Measurements from ENCODE around the gene MYO1D.
A peak's percentile ranks its signal among the peaks of the same experiment; 100 is the strongest.

The MYO1D gene

DNA sequence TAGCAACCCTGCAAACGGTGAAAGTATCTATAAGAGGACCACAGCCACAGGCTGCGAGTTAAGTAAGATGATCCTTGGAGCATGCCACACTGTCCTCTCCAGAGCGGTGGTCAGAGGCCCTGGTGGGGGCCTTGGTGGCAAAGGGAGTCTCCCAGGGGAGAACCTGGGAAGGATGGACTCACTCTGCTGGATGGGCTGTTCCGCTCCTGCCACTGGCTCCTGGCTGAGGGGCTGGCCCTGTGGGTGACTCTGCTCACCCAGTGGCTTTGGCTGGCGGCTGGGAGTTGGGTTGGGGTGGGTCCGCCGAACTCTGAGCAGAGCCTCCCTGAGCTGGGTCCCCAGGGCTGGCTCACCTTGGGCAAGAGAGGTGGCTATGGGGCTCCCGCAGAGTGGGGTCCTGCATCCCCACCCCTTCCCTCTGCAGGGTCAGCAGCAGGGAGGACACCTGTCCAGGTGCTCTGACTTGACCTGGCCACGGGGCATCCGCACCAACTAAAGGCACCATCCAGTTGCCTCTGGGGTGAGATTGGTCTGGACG, 382.9 kb downstream of the MYO1D start:
- POLR2A ChIA-PET: no interaction called here

DNA sequence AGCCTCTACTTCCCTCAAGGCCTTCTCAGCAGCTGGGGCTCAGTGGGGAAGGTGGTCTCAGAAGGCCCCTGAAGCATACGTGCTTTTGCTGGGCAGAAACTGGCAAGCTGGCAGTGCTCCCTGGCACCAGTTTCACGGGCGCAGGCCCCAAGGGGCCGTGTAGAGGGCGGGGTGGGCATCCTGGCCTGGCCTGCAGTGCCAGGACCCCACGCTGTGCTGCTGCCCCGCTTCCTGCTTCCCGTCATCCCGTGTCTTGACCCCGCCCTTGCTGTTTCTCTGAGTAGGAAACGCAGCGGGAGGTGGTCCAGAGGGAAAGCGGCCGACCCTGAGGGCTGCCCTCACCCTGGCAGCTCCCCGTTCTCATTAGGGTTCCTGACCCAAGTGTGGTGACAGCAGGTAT, 383.4 kb downstream of the MYO1D start:
- ChIA-PET POLR2A (no interaction called here), CTCF (interaction anchor here (1.0 kb wide), 1 partner anchor 21 kb away, joined by 3 read pairs; no protein-coding TSS in a partner anchor)
- TF ChIP-seq, protein P1, sequence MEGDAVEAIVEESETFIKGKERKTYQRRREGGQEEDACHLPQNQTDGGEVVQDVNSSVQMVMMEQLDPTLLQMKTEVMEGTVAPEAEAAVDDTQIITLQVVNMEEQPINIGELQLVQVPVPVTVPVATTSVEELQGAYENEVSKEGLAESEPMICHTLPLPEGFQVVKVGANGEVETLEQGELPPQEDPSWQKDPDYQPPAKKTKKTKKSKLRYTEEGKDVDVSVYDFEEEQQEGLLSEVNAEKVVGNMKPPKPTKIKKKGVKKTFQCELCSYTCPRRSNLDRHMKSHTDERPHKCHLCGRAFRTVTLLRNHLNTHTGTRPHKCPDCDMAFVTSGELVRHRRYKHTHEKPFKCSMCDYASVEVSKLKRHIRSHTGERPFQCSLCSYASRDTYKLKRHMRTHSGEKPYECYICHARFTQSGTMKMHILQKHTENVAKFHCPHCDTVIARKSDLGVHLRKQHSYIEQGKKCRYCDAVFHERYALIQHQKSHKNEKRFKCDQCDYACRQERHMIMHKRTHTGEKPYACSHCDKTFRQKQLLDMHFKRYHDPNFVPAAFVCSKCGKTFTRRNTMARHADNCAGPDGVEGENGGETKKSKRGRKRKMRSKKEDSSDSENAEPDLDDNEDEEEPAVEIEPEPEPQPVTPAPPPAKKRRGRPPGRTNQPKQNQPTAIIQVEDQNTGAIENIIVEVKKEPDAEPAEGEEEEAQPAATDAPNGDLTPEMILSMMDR (IDR thresholded peaks at IDR 0.05; ENCODE audit: control extremely low read depth, extremely low read depth, low read depth, missing control alignments): no peak
- DNase-seq (ENCODE audit: extremely low spot score): no peak

More for the DNA sequence above, 382.9 kb downstream of the MYO1D start:
- DNase-seq (ENCODE audit: extremely low spot score): no peak
- CTCF ChIA-PET: interaction anchor here (1.1 kb wide), 1 partner anchor 7 kb away, joined by 3 read pairs; the partner anchor contains the start of gene CDK5R1
- TF ChIP-seq, protein P1 (IDR thresholded peaks at IDR 0.05; ENCODE audit: control extremely low read depth, extremely low read depth, low read depth, missing control alignments): no peak

DNA sequence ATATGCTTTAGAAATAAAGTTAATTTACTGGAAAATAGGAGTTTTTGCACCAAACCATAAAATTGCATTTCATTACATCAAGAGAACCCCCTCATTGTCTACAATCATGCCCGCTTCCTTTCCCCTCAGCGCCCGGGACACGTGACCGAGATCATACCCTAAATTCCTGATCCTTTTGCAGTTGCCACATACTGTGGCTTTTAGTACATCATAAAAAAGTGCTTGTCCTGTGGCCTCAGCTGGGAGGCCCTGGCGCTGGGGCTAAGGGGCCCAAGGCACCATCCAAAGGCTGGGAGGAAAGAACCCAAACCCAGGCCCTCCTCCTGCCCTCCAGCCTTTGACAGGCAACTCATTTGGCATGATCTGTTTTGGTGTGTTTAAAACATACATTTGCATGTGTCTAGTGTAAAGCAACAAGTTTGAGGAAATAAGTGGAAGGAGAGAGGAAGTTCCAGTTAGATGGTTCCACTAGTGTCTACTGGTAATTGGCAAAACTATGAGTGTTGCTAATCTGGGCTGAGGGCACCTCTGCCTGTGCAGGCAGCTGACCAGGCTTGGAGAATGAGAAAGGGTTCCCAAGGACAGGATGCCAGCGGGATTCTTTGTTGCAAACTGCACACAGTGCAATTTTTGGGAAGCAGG, 384.2 kb downstream of the MYO1D start:
- TF ChIP-seq, protein P1 (IDR thresholded peaks at IDR 0.05; ENCODE audit: control extremely low read depth, extremely low read depth, low read depth, missing control alignments): no peak
- peak; percentile 25 for DNase-seq (ENCODE audit: extremely low spot score)
- ChIA-PET CTCF (interaction anchor here (1.0 to 15.0 kb wide), 9 partner anchors 9 to 417 kb away, joined by 3 to 177 read pairs (median 7); partner anchors contain the start of gene PSMD11), POLR2A (interaction anchor here (1.6 kb wide), 1 partner anchor 23 kb away, joined by 6 read pairs; no protein-coding TSS in a partner anchor)

DNA sequence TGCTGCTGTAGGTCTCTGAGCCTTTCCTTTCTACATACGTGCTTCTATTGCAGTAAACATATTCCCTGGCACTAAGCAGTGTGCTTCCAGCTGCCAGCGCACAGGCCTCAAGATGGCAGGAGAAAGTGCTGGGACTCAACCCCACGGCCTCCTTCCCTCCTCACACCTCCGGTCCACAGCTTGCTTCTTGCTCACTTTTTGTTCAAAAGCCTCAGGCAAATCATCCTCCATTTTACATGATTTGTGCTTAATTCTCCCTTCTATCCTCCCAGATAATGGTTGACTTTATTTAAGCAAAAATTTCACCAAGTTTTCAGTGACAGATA, 384.7 kb downstream of the MYO1D start:
- POLR2A ChIA-PET: interaction anchor here (1.6 kb wide), 1 partner anchor 24 kb away, joined by 6 read pairs; no protein-coding TSS in a partner anchor
- TF ChIP-seq, protein P1 (IDR thresholded peaks at IDR 0.05; ENCODE audit: control extremely low read depth, extremely low read depth, low read depth, missing control alignments): no peak
- CTCF ChIA-PET: interaction anchor here (0.8 to 15.0 kb wide), 13 partner anchors 8 to 418 kb away, joined by 3 to 177 read pairs (median 7); partner anchors contain the start of gene PSMD11
- no peak for DNase-seq (ENCODE audit: extremely low spot score)

DNA sequence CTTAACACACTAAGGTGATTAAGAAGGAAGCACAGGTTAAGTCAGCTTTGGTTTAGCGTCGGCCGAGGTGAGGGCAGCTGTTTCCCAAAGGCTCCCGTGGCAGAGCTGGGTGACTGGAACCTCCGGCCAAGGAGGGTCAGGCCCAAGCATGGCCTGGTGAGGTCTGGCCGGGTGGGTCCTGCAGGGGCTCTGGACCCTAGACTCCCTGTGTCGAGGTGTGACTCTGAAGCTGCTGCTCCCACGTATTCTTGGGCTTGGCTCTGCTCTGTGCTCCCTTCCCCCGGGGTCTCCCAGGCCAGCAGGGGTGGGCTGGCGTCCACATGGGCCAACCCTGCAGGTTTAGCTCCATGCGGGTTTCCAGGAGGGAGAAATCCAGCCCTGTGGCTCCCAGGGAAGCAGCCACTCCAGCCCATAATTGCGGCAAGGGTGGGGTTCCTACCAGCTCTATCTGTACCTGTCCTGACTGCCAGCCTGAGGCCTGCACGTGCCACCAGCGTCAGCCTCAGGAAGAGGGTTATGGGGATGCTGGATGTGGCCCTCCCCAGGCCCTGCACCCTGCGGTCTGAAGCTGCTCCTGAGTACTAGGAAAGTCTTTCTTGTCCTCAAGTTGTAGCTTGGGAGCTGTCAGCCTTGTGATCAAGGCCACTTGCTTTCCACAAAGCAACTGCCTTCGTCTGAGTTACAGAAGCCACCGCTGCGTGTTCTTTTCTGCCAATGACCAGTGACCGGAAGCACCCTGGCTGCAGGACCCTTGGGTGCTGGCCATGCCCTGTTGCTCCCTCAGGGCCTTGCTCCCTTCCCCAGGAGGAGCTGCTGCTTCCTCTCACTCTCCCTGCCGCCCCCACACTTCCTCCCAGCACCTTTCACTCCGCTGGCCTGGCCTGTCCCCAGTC, 385.3 kb downstream of the MYO1D start:
- peak; percentile 68 for DNase-seq (ENCODE audit: extremely low spot score)
- ChIA-PET POLR2A (interaction anchor here (0.5 to 1.6 kb wide), 5 partner anchors 20 to 67 kb away, joined by 3 to 6 read pairs (median 4); no protein-coding TSS in a partner anchor), CTCF (interaction anchor here (0.7 to 15.0 kb wide), 16 partner anchors 7 to 418 kb away, joined by 3 to 177 read pairs (median 5); partner anchors contain the start of gene PSMD11)
- TF ChIP-seq, protein P1 (IDR thresholded peaks at IDR 0.05; ENCODE audit: control extremely low read depth, extremely low read depth, low read depth, missing control alignments): no peak

DNA sequence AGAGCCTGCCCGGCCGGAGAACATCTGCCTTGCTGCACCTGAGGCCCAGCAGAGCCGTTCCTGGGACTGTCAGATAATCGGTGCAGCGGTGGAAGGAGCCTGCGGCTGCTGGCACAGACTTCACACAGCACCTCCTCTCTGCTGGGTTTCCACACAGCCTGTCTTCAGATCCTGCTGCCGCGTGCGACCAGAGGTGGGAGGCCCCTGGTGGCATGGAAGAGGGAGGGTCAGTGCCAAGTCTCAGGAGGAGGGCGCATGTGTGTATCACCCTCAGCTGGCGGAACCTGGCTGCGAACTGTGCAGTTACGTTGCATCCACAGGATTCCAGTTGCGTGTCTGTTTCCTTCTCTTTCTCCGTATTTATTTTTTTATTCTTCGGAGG, 386.8 kb downstream of the MYO1D start:
- DNase-seq (ENCODE audit: extremely low spot score): peak; percentile 17
- POLR2A ChIA-PET: interaction anchor here (0.5 to 1.6 kb wide), 3 partner anchors 28 to 317 kb away, joined by 3 to 4 read pairs (median 3); no protein-coding TSS in a partner anchor

More for the DNA sequence above, 386.8 kb downstream of the MYO1D start:
- TF ChIP-seq, protein P1 (IDR thresholded peaks at IDR 0.05; ENCODE audit: control extremely low read depth, extremely low read depth, low read depth, missing control alignments): no peak
- CTCF ChIA-PET: interaction anchor here (0.9 to 15.0 kb wide), 5 partner anchors 10 to 387 kb away, joined by 3 to 177 read pairs (median 5); partner anchors contain the start of gene MYO1D
